ENCODE measurements around the gene BHMT2. TPM values are rescaled to one million over a fixed set of nuclear protein-coding genes. Genes with fewer than 3 reads are reported as not detected.

BHMT2 gene
- total and polyA plus RNA-seq, 2 donors (not counting 3 experiments of a cell fraction or from before 2014, with no cell fraction given), result 0.71 to 0.92 TPM

DNA sequence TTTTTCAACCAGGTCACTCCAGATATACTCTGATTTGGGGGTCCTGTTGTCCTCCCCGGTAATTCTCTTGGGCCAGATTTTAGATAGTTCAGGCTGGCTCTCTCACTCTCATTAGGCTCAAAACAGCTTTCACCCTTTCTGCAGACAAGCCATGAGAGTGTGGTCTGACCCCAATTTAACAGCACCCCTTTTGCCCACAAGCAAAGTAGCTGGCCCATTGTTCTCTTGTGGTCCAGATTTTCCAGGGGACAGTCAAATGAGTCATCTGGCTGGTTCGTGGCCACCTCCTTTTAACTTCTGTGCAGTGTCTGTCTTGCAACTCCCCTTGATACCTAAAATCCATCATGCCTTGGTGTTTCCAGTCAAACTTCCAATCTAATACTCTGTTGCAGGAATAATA lies 16.5 kb downstream of the BHMT2 start:
- dilution Hi-C loops (cut with MboI; ENCODE audit: extremely low pct_ligation_motif_present, low sequenced_read_pairs), result no loop called here
- Histone ChIP-seq H3K4me1 (ENCODE audit: control insufficient read depth, extremely low read depth, insufficient read depth, low read length) (no peaks in the 10 kb centered on the region), H3K9ac (replicated peaks; ENCODE audit: extremely low read depth, insufficient read depth, low read length) (no peak overlapping the region), H2AFZ (ENCODE audit: low read depth, low read length) (no peak overlapping the region), H3K36me3 (ENCODE audit: control insufficient read depth in 2 of 2, extremely low read depth in 1 of 2, insufficient read depth in 2 of 2, low read length in 2 of 2) (no peaks in the 10 kb centered on the region), H3K27ac (ENCODE audit: insufficient read depth, low read depth, low read length) (no peak overlapping the region), H3K9me3 (replicated peaks; ENCODE audit: control insufficient read depth, insufficient read depth, low read length) (no peaks in the 10 kb centered on the region), H3K79me2 (ENCODE audit: control insufficient read depth, insufficient read depth, low read length) (no peaks in the 10 kb centered on the region), H3K27me3 (ENCODE audit: control insufficient read depth in 2 of 2, insufficient read depth in 2 of 2, low read length in 2 of 2) (no peaks in the 10 kb centered on the region), H4K20me1 (replicated peaks; ENCODE audit: control insufficient read depth, extremely low read depth, insufficient read depth, low read length) (no peaks in the 10 kb centered on the region), H3K4me3 (replicated peaks in 1 of 3; ENCODE audit: insufficient read depth in 1 of 3, low read depth in 1 of 3, low read length in 3 of 3) (no peak overlapping the region), H3K9me1 (replicated peaks; ENCODE audit: control insufficient read depth, extremely low read depth, insufficient read depth, low read length) (no peaks in the 10 kb centered on the region), H3K4me2 (ENCODE audit: insufficient read depth, low read length) (no peak overlapping the region)
- no TSS peak for BruUV-seq (replicated peaks)
- DNase-seq (ENCODE audit: low read depth, low spot score) (no peak), FAIRE-seq (no peak)
- intact Hi-C loops (cut with micrococcal nuclease), result no loop called here
- ChIA-PET POLR2A (no interaction called here), CTCF (no interaction called here)
- TF ChIP-seq POLR2AphosphoS5 (IDR thresholded peaks at IDR 0.05; ENCODE audit: insufficient read depth, low read depth, low read length) (no peak), CTCF (IDR thresholded peaks at IDR 0.05; ENCODE audit: extremely low read depth in 1 of 2, insufficient read depth in 1 of 2, low read depth in 1 of 2, low read length in 2 of 2) (no peak)

- no peak overlapping the region for H3K4me2 ChIP-seq (ENCODE audit: insufficient read depth, low read length)
- no peak overlapping the region for H3K27ac ChIP-seq (ENCODE audit: insufficient read depth, low read depth, low read length)
- ChIA-PET POLR2A (no interaction called here), CTCF (no interaction called here)
- H3K4me1 ChIP-seq (ENCODE audit: control insufficient read depth, extremely low read depth, insufficient read depth, low read length), result no peaks in the 10 kb centered on the region
- H3K36me3 ChIP-seq (ENCODE audit: control insufficient read depth in 2 of 2, extremely low read depth in 1 of 2, insufficient read depth in 2 of 2, low read length in 2 of 2), result no peaks in the 10 kb centered on the region
- peaks cover 0 to 3% of the 10 kb centered on the region in 2 experiments for H3K27me3 ChIP-seq (ENCODE audit: control insufficient read depth in 2 of 2, insufficient read depth in 2 of 2, low read length in 2 of 2)
- H3K79me2 ChIP-seq (ENCODE audit: control insufficient read depth, insufficient read depth, low read length), result no peaks in the 10 kb centered on the region
- H3K9ac ChIP-seq (replicated peaks; ENCODE audit: extremely low read depth, insufficient read depth, low read length), result no peak overlapping the region
- intact Hi-C loops (cut with micrococcal nuclease) (no loop called here), dilution Hi-C loops (cut with MboI; ENCODE audit: extremely low pct_ligation_motif_present, low sequenced_read_pairs) (no loop called here)
- no peak for TF ChIP-seq FOS (IDR thresholded peaks at IDR 0.05; ENCODE audit: borderline replicate concordance, insufficient read depth, low read length)
- TF ChIP-seq CTCF (IDR thresholded peaks at IDR 0.05; ENCODE audit: extremely low read depth in 1 of 2, insufficient read depth in 1 of 2, low read depth in 1 of 2, low read length in 2 of 2), result no peak
- no peak for TF ChIP-seq MYC (IDR thresholded peaks at IDR 0.05; ENCODE audit: low read depth, low read length)
- TF ChIP-seq EZH2 (IDR thresholded peaks at IDR 0.05; ENCODE audit: borderline replicate concordance, low read depth, low read length, severe bottlenecking), result no peak
- no peak for TF ChIP-seq JUN (IDR thresholded peaks at IDR 0.05; ENCODE audit: borderline replicate concordance, insufficient read depth, insufficient read length, low read depth)
- no peak for TF ChIP-seq POLR2AphosphoS5 (IDR thresholded peaks at IDR 0.05; ENCODE audit: insufficient read depth, low read depth, low read length)
- TF ChIP-seq, protein P1, sequence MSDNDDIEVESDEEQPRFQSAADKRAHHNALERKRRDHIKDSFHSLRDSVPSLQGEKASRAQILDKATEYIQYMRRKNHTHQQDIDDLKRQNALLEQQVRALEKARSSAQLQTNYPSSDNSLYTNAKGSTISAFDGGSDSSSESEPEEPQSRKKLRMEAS (IDR thresholded peaks at IDR 0.05; ENCODE audit: insufficient read depth, insufficient read length), result no peak
- TF ChIP-seq POLR2A (IDR thresholded peaks at IDR 0.05; ENCODE audit: low read depth, low read length), result no peak
- no peak for TF ChIP-seq GATA2 (IDR thresholded peaks at IDR 0.05; ENCODE audit: insufficient read depth, insufficient read length, low read depth, low read length)
- H3K9me1 ChIP-seq (replicated peaks; ENCODE audit: control insufficient read depth, extremely low read depth, insufficient read depth, low read length), result no peaks in the 10 kb centered on the region
- no peaks in the 10 kb centered on the region for H3K9me3 ChIP-seq (replicated peaks; ENCODE audit: control insufficient read depth, insufficient read depth, low read length)
- H3K4me3 ChIP-seq (replicated peaks in 1 of 3; ENCODE audit: insufficient read depth in 1 of 3, low read depth in 1 of 3, low read length in 3 of 3), result no peak overlapping the region
- BruUV-seq (replicated peaks), result no TSS peak
- FAIRE-seq, result no peak
- H4K20me1 ChIP-seq (replicated peaks; ENCODE audit: control insufficient read depth, extremely low read depth, insufficient read depth, low read length), result no peaks in the 10 kb centered on the region
- DNase-seq (ENCODE audit: low read depth, low spot score), result no peak
- no peak overlapping the region for H2AFZ ChIP-seq (ENCODE audit: low read depth, low read length)
Observed at GRCh38 chr5:79088507-79088906, 18.9 kb downstream of the BHMT2 start.
